GM15510 (cell line): ENCODE measurements around the gene ATRAID.

ENCODE experiments used
- POLR2A ChIP-seq: IDR thresholded peaks from 3 replicates; pipeline ENCODE4 v1.6.1; 2011; ENCODE audit warnings: borderline replicate concordance; ENCODE audit not compliant: insufficient read length; ENCODE audit errors: extremely low read depth

The ATRAID gene

GRCh38 chr2:27211241-27211942 lies 449 bp upstream of the ATRAID start:
- no peak for TF ChIP-seq POLR2A

- TF ChIP-seq POLR2A, result no peak
These were observed 1.0 kb downstream of the ATRAID start for GRCh38 chr2:27212626-27213471.

- TF ChIP-seq POLR2A, result no peak
These were observed 3.1 kb downstream of the ATRAID start for GRCh38 chr2:27214941-27215340.

GRCh38 chr2:27216416-27217137 lies 4.7 kb downstream of the ATRAID start:
- TF ChIP-seq POLR2A, result no peak

- peak; percentile 80 for TF ChIP-seq POLR2A
These were observed 5.6 kb downstream of the ATRAID start, which contains the start of gene CAD for GRCh38 chr2:27217173-27218121. TSS of gene CAD (plus strand) at chr2:27217369. CDS start at chr2:27217552, 183 bp downstream.

GRCh38 chr2:27218614-27219013 lies 6.8 kb downstream of the ATRAID start:
- no peak for TF ChIP-seq POLR2A

GRCh38 chr2:27219091-27219490 lies 7.2 kb downstream of the ATRAID start:
- TF ChIP-seq POLR2A, result no peak

- no peak for TF ChIP-seq POLR2A
These were observed 8.2 kb downstream of the ATRAID start for GRCh38 chr2:27220091-27220490.

GRCh38 chr2:27221166-27221565 lies 9.3 kb downstream of the ATRAID start:
- TF ChIP-seq POLR2A, result no peak

GRCh38 chr2:27222407-27222806 lies 10.6 kb downstream of the ATRAID start:
- TF ChIP-seq POLR2A, result no peak

- TF ChIP-seq POLR2A, result no peak
These were observed 11.6 kb downstream of the ATRAID start for GRCh38 chr2:27223416-27223815.

- TF ChIP-seq POLR2A, result no peak
These were observed 13.7 kb downstream of the ATRAID start for GRCh38 chr2:27225526-27225925.

- no peak for TF ChIP-seq POLR2A
These were observed 15.7 kb downstream of the ATRAID start for GRCh38 chr2:27227501-27227900.

- no peak for TF ChIP-seq POLR2A
These were observed 20.1 kb downstream of the ATRAID start for GRCh38 chr2:27231921-27232320.

GRCh38 chr2:27233341-27233740 lies 21.5 kb downstream of the ATRAID start:
- TF ChIP-seq POLR2A, result no peak

GRCh38 chr2:27236136-27236535 lies 24.3 kb downstream of the ATRAID start:
- TF ChIP-seq POLR2A, result no peak
